Heart left ventricle (tissue), 13 donors: ENCODE measurements around the gene ZNF483.

Source experiments
- CTCF ChIP-seq, 12 donors: fragments of 200-600 bp; sonication (generic) in 4 of 12; IDR thresholded peaks; one replicate each; pipeline versions ENCODE4 v1.5.0 to v1.8.0; 2018 to 2022; ENCODE audit warnings: antibody characterized with exemption in 12 of 12, mild to moderate bottlenecking in 5 of 12
- POLR2A ChIP-seq, 2 donors: fragments of 450-650 bp; IDR thresholded peaks; one replicate each; pipeline ENCODE4 v1.6.1; 2017; ENCODE audit warnings: antibody characterized with exemption in 2 of 2, mild to moderate bottlenecking in 2 of 2, moderate library complexity in 2 of 2
- donor health status: ischemic (EF 13 %, LVEDD 7.1; RV severe dilation, severe dysfunction).
- donor health status: DM: no; HTN: yes; CAD: no.
- donor health status: DM: no; HTN: no; CAD: no.
- donor health status: ischemic (EF 25% LVEDD 6.9; RV normal size, moderate dysfunction).
- donor health status: ischemic (EF 25% LVEDD 5.7; RV mildly dilated, moderate dysfunction).
- donor health status: ischemic (EF 35%, LVEDD 5.7; RV mildly dilated, moderate dysfunction).
- donor health status: nonischemic (EF 11% LVEDD 7.7; RV severe dilation, severe dysfunction).
- donor health status: DM: yes; HTN: yes; CAD: no.
- donor health status: PGD.
- donor health status: ischemic (EF 29% LVEDD 5.4; RV normal size, mild dysfunction).
- donor health status: nonischemic (EF 23%, LVEDD 6.1; RV moderate dilation, normal function).

DNA sequence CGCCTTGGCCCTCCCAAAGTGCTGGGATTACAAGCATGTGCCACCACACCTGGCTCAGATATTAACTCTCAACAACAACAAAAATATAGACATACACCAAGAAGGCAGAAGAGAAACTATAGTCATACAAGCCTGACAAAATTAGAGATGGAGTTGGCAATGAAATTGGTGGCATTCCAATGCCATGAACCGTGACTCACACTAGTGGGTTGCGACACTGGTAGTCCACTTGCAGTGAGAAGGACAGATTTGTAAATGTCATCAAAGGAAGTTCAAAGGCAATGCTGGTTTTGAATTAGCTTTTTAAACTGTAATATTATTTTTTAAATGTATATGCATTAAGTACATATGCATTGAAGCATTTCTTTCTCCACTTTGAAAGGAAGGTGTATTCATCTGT lies 97.6 kb downstream of the ZNF483 start:
- TF ChIP-seq CTCF (IDR thresholded peaks at IDR 0.05) (no peak), POLR2A (IDR thresholded peaks at IDR 0.05) (no peak)
